Mesenchymal stem cell (in vitro differentiated cells and primary cell): ENCODE data around the gene BIN2.

Experiments
- DNase-seq: peaks from one replicate; pipeline ENCODE4 v3.0.0-alpha.2; 2013
- H2AFZ ChIP-seq: one replicate; pipeline ENCODE4 v1.6.1; 2013; ENCODE audit warnings: low read depth, mild to moderate bottlenecking, control low read depth, inconsistent platforms, low read length, moderate library complexity
- H2AK5ac ChIP-seq: 2 replicates; pipeline ENCODE4 v1.6.1; 2013; ENCODE audit warnings: low read length, moderate library complexity, mild to moderate bottlenecking, inconsistent platforms; ENCODE audit not compliant: severe bottlenecking
- H2BK120ac ChIP-seq: one replicate; pipeline ENCODE4 v1.6.1; 2013; ENCODE audit warnings: low read depth, mild to moderate bottlenecking, inconsistent platforms, low read length, moderate library complexity
- H2BK12ac ChIP-seq, 2 experiments: one replicate each; pipeline ENCODE4 v1.6.1; 2013; ENCODE audit warnings: inconsistent platforms in 2 of 2, low read length in 2 of 2, mild to moderate bottlenecking in 2 of 2, moderate library complexity in 2 of 2, control low read depth in 1 of 2
- H2BK15ac ChIP-seq: one replicate; pipeline ENCODE4 v1.6.1; 2013; ENCODE audit warnings: mild to moderate bottlenecking, low read depth, inconsistent platforms; ENCODE audit not compliant: poor library complexity, severe bottlenecking
- H2BK5ac ChIP-seq: 2 replicates; pipeline ENCODE4 v1.6.1; 2013; ENCODE audit warnings: low read depth, mild to moderate bottlenecking, low read length, control low read depth, inconsistent platforms; ENCODE audit not compliant: poor library complexity, severe bottlenecking
- H3K14ac ChIP-seq, 2 experiments: one replicate each; pipeline ENCODE4 v1.6.1; 2013; ENCODE audit warnings: inconsistent platforms in 2 of 2, low read length in 2 of 2, control low read depth in 1 of 2, mild to moderate bottlenecking in 1 of 2, moderate library complexity in 1 of 2
- H3K18ac ChIP-seq, 2 experiments: one replicate each; pipeline ENCODE4 v1.6.1; 2013; ENCODE audit warnings: inconsistent platforms in 2 of 2, low read length in 2 of 2, control low read depth in 1 of 2, low read depth in 1 of 2, mild to moderate bottlenecking in 1 of 2
- H3K23ac ChIP-seq, 2 experiments: one replicate each; pipeline ENCODE4 v1.6.1; 2013; ENCODE audit warnings: inconsistent platforms in 2 of 2, low read length in 2 of 2, mild to moderate bottlenecking in 2 of 2, moderate library complexity in 2 of 2, control low read depth in 1 of 2
- H3K27ac ChIP-seq: 2 replicates; pipeline ENCODE4 v1.5.1; 2013; ENCODE audit warnings: mild to moderate bottlenecking, moderate library complexity, low read length, control low read depth, inconsistent platforms; ENCODE audit not compliant: poor library complexity, severe bottlenecking
- H3K27me3 ChIP-seq, 2 experiments: 2 replicates each; pipeline versions ENCODE4 v1.6.1 to v1.7.0; 2013; ENCODE audit warnings: low read length in 2 of 2, mild to moderate bottlenecking in 2 of 2, moderate library complexity in 2 of 2, control low read depth in 1 of 2, inconsistent platforms in 1 of 2; ENCODE audit not compliant: control insufficient read depth in 1 of 2, insufficient read depth in 1 of 2
- H3K36me3 ChIP-seq, 2 experiments: 2 replicates each; pipeline versions ENCODE4 v1.6.1 to v1.7.0; 2013; ENCODE audit warnings: low read length in 2 of 2, control low read depth in 1 of 2, inconsistent platforms in 1 of 2, low read depth in 1 of 2, mild to moderate bottlenecking in 1 of 2; ENCODE audit not compliant: insufficient read depth in 2 of 2, control insufficient read depth in 1 of 2
- H3K4ac ChIP-seq, 2 experiments: one replicate each; pipeline ENCODE4 v1.6.1; 2013; ENCODE audit warnings: inconsistent platforms in 2 of 2, low read length in 2 of 2, mild to moderate bottlenecking in 2 of 2, moderate library complexity in 2 of 2, control low read depth in 1 of 2, low read depth in 1 of 2
- H3K4me1 ChIP-seq: 2 replicates; pipeline ENCODE4 v1.6.1; 2013; ENCODE audit warnings: low read depth, low read length, control low read depth; ENCODE audit not compliant: control insufficient read depth, insufficient read depth
- H3K4me2 ChIP-seq: 2 replicates; pipeline ENCODE4 v1.6.1; 2013; ENCODE audit warnings: low read length, mild to moderate bottlenecking, inconsistent platforms; ENCODE audit not compliant: poor library complexity, severe bottlenecking
- H3K4me3 ChIP-seq, 2 experiments: 2 replicates each; pipeline versions ENCODE4 v1.5.1 to v1.7.0; 2013; ENCODE audit warnings: low read length in 2 of 2, mild to moderate bottlenecking in 2 of 2, control low read depth in 1 of 2, low read depth in 1 of 2; ENCODE audit not compliant: insufficient read depth in 1 of 2
- H3K79me1 ChIP-seq: replicated peaks from 2 replicates; pipeline ENCODE4 v1.6.1; 2013; ENCODE audit warnings: mild to moderate bottlenecking, control low read depth, low read length, inconsistent platforms; ENCODE audit not compliant: poor library complexity, severe bottlenecking
- H3K9ac ChIP-seq: 2 replicates; pipeline ENCODE4 v1.7.0; 2013; ENCODE audit warnings: mild to moderate bottlenecking, low read length, moderate library complexity
- H3K9me3 ChIP-seq: 2 replicates; pipeline ENCODE4 v1.7.0; 2013; ENCODE audit warnings: mild to moderate bottlenecking, low read length; ENCODE audit not compliant: control insufficient read depth
- H4K8ac ChIP-seq: one replicate; pipeline ENCODE4 v1.6.1; 2013; ENCODE audit warnings: inconsistent platforms, mild to moderate bottlenecking, low read length, moderate library complexity
- H4K91ac ChIP-seq: one replicate; pipeline ENCODE4 v1.6.1; 2013; ENCODE audit warnings: mild to moderate bottlenecking, low read length, inconsistent platforms
- WGBS: methylation state at CpG from one replicate; pipeline ENCODE4 v1.1.7; 2013; ENCODE audit warnings: mixed read lengths; 5-methylcytosine and 5-hydroxymethylcytosine counted together

Gene BIN2

GRCh38 chr12:51247523-51248206, 76.3 kb downstream of the BIN2 start:
- 67% methylated on average over 14 of the region's 14 CpGs for WGBS

DNA sequence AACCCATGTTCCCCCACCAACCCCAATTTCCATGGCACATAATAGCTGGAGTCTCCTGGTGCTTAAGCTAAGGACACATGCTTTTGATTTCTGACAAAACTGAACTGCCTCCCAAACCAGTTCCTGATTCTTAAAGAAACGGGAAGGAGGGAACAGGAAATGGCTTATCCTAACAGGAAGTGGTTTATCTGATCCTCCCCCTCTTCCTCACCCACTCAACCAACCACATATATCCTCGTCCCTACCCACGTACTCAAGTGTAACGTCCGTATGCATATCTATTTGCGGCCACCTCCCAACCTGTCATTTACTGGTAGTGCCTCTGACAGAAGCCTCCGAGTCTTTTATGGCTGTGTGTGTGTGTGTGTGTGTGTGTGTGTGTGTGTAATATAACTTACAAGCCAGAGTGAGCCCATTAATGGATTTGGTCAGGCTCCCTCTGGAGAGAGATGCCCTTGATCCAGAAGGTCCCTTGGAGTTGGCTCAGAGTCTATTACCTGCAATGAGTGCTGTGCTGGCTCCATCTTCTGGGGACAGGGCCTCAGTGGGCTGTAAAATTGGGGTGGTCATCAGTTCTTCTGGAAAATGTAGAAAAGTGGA, 77.6 kb downstream of the BIN2 start:
- Histone ChIP-seq H4K8ac (peak overlapping the region; percentile 94), H3K27ac (no peak overlapping the region), H2AK5ac (no peak overlapping the region), H3K18ac (peak overlapping the region; percentile 64 to 85), H3K9ac (no peak overlapping the region), H4K91ac (peak overlapping the region; percentile 56), H3K36me3 (peaks cover 27 to 58% of the 10 kb centered on the region in 2 experiments), H3K23ac (no peak overlapping the region), H3K27me3 (no peaks in the 10 kb centered on the region), H2BK120ac (no peak overlapping the region), H3K4me2 (no peak overlapping the region), H3K9me3 (no peaks in the 10 kb centered on the region), H2BK15ac (no peak overlapping the region), H3K4me3 (no peak overlapping the region), H3K4ac (peak overlapping the region; percentile 47 to 66), H3K79me1 (peaks cover 19% of the 10 kb centered on the region), H2BK5ac (no peak overlapping the region), H2AFZ (no peak overlapping the region), H3K14ac (no peak overlapping the region), H2BK12ac (no peak overlapping the region), H3K4me1 (no peaks in the 10 kb centered on the region)
- 5% methylated on average over 4 of the region's 7 CpGs for WGBS
- DNase-seq = peak; percentile 84

More at GRCh38 chr12:51247523-51248206, 76.3 kb downstream of the BIN2 start:
- Histone ChIP-seq H2BK15ac (peak overlapping the region; percentile 60), H3K4me2 (peak overlapping the region; percentile 21), H4K8ac (peak overlapping the region; percentile 70), H3K9me3 (no peaks in the 10 kb centered on the region), H3K23ac (peak overlapping the region in 1 of 2 experiments; percentile 94), H3K27ac (no peak overlapping the region), H3K4me1 (no peaks in the 10 kb centered on the region), H3K9ac (peak overlapping the region; percentile 20), H3K4me3 (peak overlapping the region in 1 of 2 experiments; percentile 3), H3K14ac (no peak overlapping the region), H2BK5ac (no peak overlapping the region), H3K4ac (peak overlapping the region; percentile 47 to 86), H3K18ac (peak overlapping the region; percentile 15 to 58), H4K91ac (peak overlapping the region; percentile 86), H2AFZ (no peak overlapping the region), H2BK12ac (peak overlapping the region; percentile 38 to 80), H2AK5ac (no peak overlapping the region), H2BK120ac (peak overlapping the region; percentile 54), H3K27me3 (no peaks in the 10 kb centered on the region), H3K36me3 (peaks cover 21 to 47% of the 10 kb centered on the region in 2 experiments), H3K79me1 (peaks cover 14% of the 10 kb centered on the region)
- DNase-seq = no peak

GRCh38 chr12:51245476-51246253, 78.3 kb downstream of the BIN2 start:
- no peak overlapping the region for H3K23ac ChIP-seq
- no peak overlapping the region for H3K14ac ChIP-seq
- 92% methylated on average over 11 of the region's 11 CpGs for WGBS
- peak overlapping the region; percentile 75 for H4K8ac ChIP-seq
- no peak overlapping the region for H2BK5ac ChIP-seq
- H3K18ac ChIP-seq = peak overlapping the region in 1 of 2 experiments; percentile 51
- peak overlapping the region in 1 of 2 experiments; percentile 12 for H2BK12ac ChIP-seq
- H3K9me3 ChIP-seq = no peaks in the 10 kb centered on the region
- DNase-seq = no peak
- peak overlapping the region in 1 of 2 experiments; percentile 53 for H3K4ac ChIP-seq
- H2AFZ ChIP-seq = no peak overlapping the region
- no peak overlapping the region for H3K9ac ChIP-seq
- peaks cover 21% of the 10 kb centered on the region for H3K79me1 ChIP-seq
- no peak overlapping the region for H3K4me2 ChIP-seq
- no peak overlapping the region for H4K91ac ChIP-seq
- H3K4me3 ChIP-seq = no peak overlapping the region
- H3K4me1 ChIP-seq = peaks cover 2% of the 10 kb centered on the region
- peaks cover 30 to 61% of the 10 kb centered on the region in 2 experiments for H3K36me3 ChIP-seq
- no peak overlapping the region for H2BK15ac ChIP-seq
- no peak overlapping the region for H2BK120ac ChIP-seq
- H3K27ac ChIP-seq = no peak overlapping the region
- no peak overlapping the region for H2AK5ac ChIP-seq
- H3K27me3 ChIP-seq = no peaks in the 10 kb centered on the region

DNA sequence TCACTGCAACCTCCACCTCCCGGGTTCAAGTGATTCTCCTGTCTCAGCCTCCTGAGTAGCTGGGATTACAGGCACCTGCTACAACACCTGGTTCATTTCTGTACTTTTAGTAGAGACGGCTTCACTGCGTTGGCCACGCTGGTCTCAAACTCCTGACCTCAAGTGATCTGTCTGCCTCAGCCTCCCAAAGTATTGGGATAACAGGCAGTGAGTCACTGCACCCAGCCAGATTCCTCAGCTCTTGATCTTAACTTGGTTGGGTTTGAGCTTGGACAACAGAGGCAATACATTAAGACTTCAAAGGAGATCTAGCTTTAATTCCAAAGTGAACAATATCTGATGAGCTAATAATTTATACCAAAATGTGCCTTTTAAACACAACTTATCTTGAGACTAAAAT, 79.7 kb downstream of the BIN2 start:
- H3K4me2 ChIP-seq = no peak overlapping the region
- no peak overlapping the region for H2BK120ac ChIP-seq
- no peak overlapping the region for H4K91ac ChIP-seq
- H3K4ac ChIP-seq = no peak overlapping the region
- H3K18ac ChIP-seq = no peak overlapping the region
- no peak overlapping the region for H3K27ac ChIP-seq
- WGBS = 95% methylated on average over 4 of the region's 4 CpGs
- no peak overlapping the region for H2BK5ac ChIP-seq
- no peak overlapping the region for H2AFZ ChIP-seq
- no peak overlapping the region for H4K8ac ChIP-seq
- no peak for DNase-seq
- peaks cover 21% of the 10 kb centered on the region for H3K79me1 ChIP-seq
- no peak overlapping the region for H3K14ac ChIP-seq
- H3K9me3 ChIP-seq = no peaks in the 10 kb centered on the region
- H3K9ac ChIP-seq = no peak overlapping the region
- H2BK15ac ChIP-seq = no peak overlapping the region
- no peak overlapping the region for H2BK12ac ChIP-seq
- H2AK5ac ChIP-seq = no peak overlapping the region
- H3K23ac ChIP-seq = no peak overlapping the region
- H3K4me1 ChIP-seq = peaks cover 7% of the 10 kb centered on the region
- no peak overlapping the region for H3K4me3 ChIP-seq
- H3K27me3 ChIP-seq = no peaks in the 10 kb centered on the region
- H3K36me3 ChIP-seq = peaks cover 30 to 63% of the 10 kb centered on the region in 2 experiments
